Epithelial cell of proximal tubule (primary cell): ENCODE results near the gene SH3PXD2A. TPM values are rescaled to one million over a fixed set of nuclear protein-coding genes. Genes with fewer than 3 reads are reported as not detected.

Experiments used
- DNase-seq: peaks from one replicate; pipeline ENCODE4 v3.0.0-alpha.2; 2011; ENCODE audit warnings: low read depth
- H3K4me3 ChIP-seq: 2 replicates; pipeline ENCODE4 v1.5.1; 2011; ENCODE audit warnings: low read depth, mild to moderate bottlenecking, low read length
- CTCF ChIP-seq: conservative IDR thresholded peaks from 2 replicates; pipeline ENCODE4 v1.5.1; 2012; ENCODE audit warnings: low read depth, mild to moderate bottlenecking, low read length
- total RNA-seq: library from RNA; depleted of rRNA; stranded (reverse); fragments of >200 nt; gene quantifications from 2 replicates; pipeline ENCODE4 v1.2.3, GENCODE V29; 2015

The SH3PXD2A gene
- total RNA-seq, 1 donor from 2014 or later: 5.8 TPM

- no peak for TF ChIP-seq CTCF
- no peak overlapping the region for H3K4me3 ChIP-seq
- DNase-seq: no peak
These were observed 64.1 kb downstream of the SH3PXD2A start for GRCh38 chr10:103791291-103791690.

GRCh38 chr10:103790580-103790979, 64.8 kb downstream of the SH3PXD2A start:
- no peak overlapping the region for H3K4me3 ChIP-seq
- DNase-seq: no peak
- TF ChIP-seq CTCF: no peak

GRCh38 chr10:103789771-103790201, 65.6 kb downstream of the SH3PXD2A start:
- no peak for TF ChIP-seq CTCF
- no peak overlapping the region for H3K4me3 ChIP-seq
- DNase-seq: no peak

GRCh38 chr10:103789161-103789560, 66.2 kb downstream of the SH3PXD2A start:
- TF ChIP-seq CTCF: no peak
- no peak overlapping the region for H3K4me3 ChIP-seq
- no peak for DNase-seq

- DNase-seq: no peak
- TF ChIP-seq CTCF: no peak
- H3K4me3 ChIP-seq: no peak overlapping the region
These were observed 68.0 kb downstream of the SH3PXD2A start for GRCh38 chr10:103787331-103787730.

- TF ChIP-seq CTCF: no peak
- no peak for DNase-seq
- H3K4me3 ChIP-seq: no peak overlapping the region
These were observed 69.4 kb downstream of the SH3PXD2A start for GRCh38 chr10:103786020-103786419.

- H3K4me3 ChIP-seq: no peak overlapping the region
- TF ChIP-seq CTCF: no peak
These were observed 70.5 kb downstream of the SH3PXD2A start for GRCh38 chr10:103784723-103785418.

More at GRCh38 chr10:103784723-103785418, 70.5 kb downstream of the SH3PXD2A start:
- no peak for DNase-seq
